ENCODE results near the gene TBC1D1.
A peak's percentile ranks its signal among the peaks of the same experiment; 100 is the strongest.

TBC1D1 gene

DNA sequence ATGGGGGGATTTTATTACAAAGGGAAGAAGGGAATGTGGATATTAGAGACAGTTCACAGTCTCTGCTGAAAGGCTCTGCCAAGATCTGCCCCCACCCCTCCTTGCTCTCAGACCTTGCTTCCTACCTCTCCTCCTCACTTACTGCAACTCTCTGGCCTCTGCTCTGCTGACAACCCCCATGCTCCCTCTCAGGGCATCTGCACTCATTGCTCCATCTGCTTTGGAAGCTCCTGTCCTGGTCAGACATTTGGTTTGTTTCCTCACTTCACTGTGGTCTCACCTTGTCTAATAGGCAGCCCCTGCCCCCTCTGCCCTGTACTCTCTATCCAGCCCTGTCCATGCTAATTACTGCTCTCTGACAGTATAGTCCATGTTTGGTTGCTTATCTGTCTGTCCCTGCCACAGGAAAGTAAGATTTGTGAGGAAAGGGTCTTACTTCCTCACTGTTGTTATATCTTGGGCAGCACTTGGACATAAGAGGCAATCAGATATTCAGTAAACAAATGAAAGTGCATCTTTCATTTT is 258.6 kb downstream of the TBC1D1 start:
- DNase-seq (ENCODE audit: low spot score), result no peak

DNA sequence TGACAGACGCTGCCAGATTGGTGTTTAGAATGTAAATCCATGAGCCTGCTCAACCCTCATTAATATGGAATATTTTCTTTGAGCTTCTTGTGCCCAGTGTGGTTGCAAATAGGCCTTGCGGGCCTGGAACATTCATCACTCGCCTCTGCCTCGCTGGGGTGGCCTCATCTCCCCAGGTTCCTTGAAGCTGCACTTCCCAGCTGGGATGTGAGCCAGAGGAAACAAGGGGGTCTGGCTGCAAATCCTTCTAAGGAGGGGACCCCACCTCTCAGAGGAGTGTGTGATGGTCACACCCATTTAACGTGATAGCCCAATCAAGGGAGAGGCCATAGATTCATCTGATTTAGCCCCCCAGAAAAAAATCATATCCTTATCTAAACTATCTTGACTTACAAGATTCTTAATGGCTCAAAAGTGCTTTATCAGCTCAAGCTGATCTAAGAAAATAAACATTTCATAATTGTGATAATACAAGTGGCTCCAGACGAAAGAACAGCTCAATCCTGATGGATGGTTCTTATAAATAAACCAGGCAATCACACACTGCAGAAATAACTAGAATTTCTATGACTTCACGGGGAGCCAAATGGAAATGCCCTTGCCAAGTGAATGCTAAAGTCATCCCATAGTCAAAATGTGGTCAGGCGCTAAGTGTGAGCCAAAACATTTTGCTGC is 259.2 kb downstream of the TBC1D1 start:
- DNase-seq (ENCODE audit: low spot score), result no peak

DNA sequence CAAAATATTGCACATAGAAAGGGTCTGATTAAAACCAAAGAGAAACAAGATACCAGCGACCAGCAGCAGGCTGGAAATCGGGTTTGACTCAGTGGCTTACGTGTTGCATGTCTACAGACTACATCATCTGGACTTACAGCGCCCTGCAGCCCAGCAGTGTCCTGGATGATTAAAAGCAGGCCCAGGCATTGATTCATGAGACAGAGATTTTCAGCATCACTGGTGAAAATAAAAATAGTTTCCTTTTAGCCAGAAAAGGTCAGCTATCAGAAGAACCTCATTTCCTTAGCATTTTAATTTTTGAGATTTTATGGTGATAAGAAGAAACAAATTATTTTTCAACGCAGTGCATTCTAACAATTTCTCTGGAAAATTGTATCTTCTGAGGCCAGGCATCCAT is 259.9 kb downstream of the TBC1D1 start:
- DNase-seq (ENCODE audit: low spot score), result no peak

DNA sequence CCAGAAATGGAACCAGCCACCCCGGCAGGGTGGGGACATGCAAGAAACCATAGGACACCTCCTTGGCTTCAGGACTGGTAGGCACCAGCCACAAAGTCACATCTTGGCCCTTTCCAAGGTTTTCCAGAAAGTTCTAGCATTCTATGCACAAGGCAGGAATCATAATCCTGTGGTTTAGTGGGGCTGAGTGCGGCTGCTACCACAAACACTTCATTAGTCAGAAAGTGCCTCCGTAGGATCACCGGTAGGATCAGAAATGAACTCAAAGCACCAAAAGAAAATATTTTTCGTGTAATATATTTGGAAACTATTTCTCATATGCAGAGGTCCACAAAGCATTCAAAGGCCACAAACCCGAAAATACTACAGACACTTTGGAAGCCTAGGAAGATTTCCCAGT is 261.0 kb downstream of the TBC1D1 start:
- DNase-seq (ENCODE audit: low spot score), result no peak

GRCh38 chr4:38152305-38152704 is 261.4 kb downstream of the TBC1D1 start:
- DNase-seq (ENCODE audit: low spot score), result no peak

- no peak for DNase-seq (ENCODE audit: low spot score)
These were observed 262.0 kb downstream of the TBC1D1 start for GRCh38 chr4:38152721-38153386.

GRCh38 chr4:38153387-38153760 is 262.5 kb downstream of the TBC1D1 start:
- DNase-seq (ENCODE audit: low spot score), result no peak

DNA sequence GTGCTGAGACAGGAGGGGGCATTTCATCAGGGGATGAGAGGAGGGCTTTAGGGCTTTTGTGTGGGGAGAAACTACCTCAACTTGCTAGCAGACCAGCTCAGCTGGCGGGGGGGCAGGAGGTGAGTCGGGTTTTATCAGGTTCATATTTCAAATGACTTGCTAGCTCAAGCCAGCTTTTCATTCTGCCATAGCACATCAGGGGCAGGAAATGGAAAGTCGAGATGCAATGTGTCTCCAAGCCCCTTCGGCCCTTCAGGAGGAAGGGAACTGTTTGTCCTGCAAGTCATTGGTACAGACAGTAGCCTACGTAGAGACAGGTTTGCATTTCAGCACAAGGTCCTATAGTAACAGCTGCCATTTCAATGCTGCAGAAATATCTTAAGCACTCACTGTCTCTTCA is 263.4 kb downstream of the TBC1D1 start:
- DNase-seq (ENCODE audit: low spot score), result no peak

DNA sequence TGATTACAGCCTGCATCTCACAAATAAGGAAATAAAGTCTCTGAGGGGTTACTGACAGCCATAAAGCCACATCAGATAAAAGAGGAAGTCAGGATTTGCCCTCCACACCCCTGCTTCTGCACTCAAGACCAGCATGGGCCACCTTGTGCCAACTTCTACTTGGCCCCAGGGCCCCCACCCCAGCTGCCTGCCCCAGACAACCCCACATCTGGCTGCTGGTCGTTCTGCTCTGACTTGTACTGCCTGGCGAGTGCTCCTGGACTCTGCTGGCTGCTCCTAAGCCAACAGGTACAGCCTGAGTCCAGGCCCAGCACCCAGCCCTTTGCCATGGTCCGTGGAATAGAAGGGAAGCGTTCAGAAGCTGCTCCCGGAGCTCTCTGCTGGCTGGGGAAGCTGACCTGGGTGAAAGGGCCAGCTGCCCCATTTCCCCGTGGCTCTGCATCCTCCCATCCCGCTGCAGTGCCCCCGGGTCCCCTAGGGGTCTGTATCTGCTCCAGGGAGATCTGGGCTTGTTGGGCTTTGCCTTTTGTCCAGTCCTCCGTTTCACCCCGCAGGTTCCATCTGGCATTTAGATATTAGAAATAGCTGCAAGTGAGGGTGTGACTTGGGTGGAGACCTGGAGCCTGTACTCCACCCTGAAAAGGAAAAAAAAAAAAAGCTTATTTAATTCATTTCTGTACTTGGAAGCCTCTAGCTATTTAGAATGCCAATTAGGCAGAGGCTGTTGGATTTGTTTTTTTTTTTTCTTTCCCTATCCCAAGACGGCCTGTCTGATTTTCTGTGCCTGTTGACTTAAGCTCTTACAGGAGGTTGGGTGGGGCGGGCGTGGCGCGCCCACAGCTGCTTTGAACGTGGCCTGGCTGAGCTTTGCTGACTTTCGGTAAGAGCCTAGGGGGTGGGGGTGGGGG is 264.1 kb downstream of the TBC1D1 start:
- no peak for DNase-seq (ENCODE audit: low spot score)

DNA sequence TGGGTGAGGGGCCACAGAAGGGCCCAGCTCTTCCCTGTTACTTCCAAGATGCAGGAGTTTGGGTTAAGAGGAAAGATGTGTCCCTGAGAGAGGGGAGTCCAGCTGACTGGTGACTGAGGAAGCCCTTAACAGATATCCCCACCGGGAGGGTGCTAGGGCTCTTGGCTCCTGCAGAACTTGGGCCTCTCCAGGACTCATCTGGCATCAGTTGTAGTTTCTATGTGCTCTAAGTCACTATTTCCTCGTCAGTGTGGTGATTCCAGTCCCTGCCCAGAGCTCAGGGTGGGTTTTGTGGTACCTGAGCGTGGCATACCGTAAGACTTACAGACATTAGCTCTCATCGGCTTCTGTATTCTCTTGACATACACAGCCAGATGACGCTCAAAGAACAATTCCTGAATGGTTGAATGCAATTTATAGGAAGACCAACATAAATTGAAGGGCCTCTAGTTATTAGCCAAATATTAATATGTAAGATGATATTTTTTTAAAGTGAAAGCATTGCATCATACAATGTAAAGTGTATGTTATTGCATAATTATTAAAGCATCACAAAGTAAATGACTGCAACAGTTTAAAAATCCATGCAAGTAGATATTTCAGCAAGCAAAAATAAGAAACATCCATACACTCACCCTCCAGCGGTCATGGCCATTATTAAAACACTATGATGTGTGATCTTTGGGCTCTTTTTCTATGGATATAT is 264.9 kb downstream of the TBC1D1 start:
- no peak for DNase-seq (ENCODE audit: low spot score)

DNA sequence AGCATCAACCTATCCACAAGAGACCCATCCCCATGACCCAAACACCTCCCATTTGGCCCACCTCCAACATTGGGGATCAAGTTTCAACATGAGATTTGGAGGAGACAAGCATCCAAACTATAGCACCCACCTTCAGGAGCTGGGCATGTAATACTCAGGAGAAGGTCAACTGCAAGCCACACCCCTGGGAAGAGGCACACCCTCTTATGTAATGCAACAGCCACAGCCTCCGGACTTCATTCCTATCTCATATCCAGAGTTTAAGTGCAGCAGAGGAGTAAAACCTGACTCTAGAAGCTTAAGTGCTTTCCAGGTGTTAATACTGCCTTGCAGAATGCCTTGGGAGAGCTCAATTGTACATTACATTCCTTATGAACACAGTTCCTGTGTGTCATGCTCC is 266.7 kb downstream of the TBC1D1 start:
- peak; percentile 26 for DNase-seq (ENCODE audit: low spot score)

GRCh38 chr4:38160487-38161207 is 269.8 kb downstream of the TBC1D1 start:
- DNase-seq (ENCODE audit: low spot score), result peak; percentile 99

GRCh38 chr4:38161208-38162113 is 270.6 kb downstream of the TBC1D1 start:
- peak; percentile 70 for DNase-seq (ENCODE audit: low spot score)

DNA sequence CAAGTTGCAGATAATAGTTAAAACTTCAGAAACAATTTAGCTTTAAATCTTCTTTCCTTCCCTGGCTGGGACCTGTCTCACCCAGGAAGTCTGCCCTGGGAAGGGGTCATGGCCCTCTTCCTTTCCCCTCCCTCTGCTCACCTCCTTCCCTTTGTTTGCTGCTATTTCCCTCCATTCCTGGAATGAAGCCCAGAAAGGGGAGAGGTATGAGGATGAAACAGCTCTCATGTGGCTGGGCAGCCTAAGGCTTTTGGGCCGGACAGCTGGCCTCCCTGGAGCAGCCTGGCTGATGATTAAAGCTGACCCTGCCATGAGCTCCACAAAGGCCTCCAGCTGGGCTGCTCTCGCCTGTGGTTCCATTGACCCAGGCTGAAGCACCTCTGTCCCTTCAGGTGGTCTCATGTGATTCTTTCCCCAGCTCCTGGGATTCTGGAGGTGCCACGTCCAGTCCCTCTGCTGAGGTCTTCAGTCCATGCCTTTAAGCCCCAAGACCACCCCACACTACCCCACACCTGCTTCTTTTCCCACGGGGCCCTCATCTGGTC is 271.4 kb downstream of the TBC1D1 start:
- DNase-seq (ENCODE audit: low spot score), result peak; percentile 98

DNA sequence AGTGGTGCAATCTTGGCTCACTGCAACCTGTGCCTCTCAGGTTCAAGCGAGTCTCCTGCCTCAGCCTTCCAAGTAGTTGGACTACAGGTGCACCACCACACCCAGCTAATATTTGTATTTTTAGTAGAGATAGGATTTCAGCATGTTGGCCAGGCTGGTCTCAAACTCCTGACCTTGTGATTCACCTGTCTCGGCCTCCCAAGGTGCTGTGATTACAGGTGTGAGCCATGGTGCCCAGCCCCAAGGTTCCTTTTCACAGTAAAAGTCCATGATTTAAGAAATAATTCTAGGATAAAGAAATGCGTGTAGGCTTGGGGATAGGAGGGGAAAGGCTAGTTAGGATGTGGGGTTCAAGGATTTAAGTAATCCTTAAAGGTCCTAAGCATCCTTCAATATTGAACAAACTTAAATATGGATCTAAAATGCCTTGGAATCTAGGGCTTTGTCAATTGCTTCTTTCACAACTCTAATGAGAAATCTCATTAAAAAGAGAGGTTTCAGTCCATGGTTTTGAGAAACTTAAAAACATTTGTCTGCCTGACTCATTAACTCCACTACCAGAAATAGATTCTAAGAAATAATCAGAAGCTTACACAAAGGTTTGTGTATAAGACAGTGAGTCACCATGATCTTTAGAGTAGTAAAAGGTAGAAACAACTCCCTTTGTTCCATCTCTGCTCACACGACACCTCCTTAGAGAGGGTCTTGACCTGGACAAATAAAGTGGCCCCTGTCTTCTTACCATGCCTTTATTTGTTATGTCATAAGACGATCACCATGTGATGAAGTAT is 272.5 kb downstream of the TBC1D1 start:
- DNase-seq (ENCODE audit: low spot score), result peak; percentile 85

DNA sequence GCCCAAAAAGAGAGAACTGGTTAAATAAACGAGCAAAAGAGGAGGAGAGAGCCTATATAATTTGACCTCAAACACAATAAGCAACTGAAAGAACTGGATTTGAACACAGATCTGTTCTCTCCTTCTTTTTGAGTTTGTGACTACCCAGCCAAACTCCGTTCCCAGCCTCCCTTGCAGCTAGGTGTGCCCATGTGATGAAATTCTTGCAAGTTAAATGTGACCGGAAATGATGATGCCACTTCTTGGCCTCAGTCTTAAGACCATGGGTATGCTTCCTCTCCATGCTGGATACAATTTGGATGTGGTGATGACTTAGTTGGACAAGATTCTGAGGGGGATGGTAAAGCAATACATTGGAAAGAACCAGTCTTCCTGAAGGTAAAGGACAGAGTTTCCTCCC is 273.5 kb downstream of the TBC1D1 start:
- peak; percentile 28 for DNase-seq (ENCODE audit: low spot score)

DNA sequence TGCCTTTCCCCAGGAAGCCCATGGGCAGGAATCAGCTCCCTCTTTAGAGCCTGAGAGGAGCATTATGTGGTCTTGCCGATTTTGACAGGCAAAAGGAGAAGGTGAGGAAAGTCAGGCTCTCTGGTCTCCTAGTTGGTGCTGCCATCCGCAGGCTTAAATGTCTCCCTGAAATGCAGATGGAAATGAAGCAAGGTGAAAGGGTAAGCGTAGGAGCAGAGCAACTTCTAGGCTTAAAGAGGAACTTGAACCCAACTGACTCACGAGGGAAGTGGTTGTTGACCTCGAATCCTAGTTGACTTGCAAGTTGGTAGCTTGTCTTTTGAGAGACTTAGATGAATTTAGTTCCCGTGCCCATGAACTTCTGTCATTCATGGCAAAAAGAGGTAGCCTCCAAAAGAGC is 275.2 kb downstream of the TBC1D1 start:
- DNase-seq (ENCODE audit: low spot score), result no peak

GRCh38 chr4:38166768-38167167 is 275.9 kb downstream of the TBC1D1 start:
- no peak for DNase-seq (ENCODE audit: low spot score)

DNA sequence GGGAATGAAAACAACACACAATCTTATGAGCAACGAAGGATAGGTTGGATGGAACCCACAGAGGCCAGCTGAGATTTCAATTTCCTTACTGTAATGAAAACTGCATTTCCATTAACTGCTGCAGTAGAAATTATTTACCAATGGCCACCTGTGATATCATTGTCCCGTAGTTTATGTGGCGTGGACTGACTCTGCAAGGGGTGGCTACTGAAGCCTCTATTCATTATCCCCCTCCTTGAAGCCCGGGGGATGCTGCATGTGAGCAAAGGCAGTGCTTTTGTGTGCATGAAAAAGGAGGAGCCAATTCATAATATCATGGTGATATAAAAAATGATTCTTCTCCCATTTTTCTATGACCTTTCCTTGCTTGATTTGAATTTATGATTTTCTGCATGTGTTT is 277.1 kb downstream of the TBC1D1 start:
- no peak for DNase-seq (ENCODE audit: low spot score)
